AG10803 (cell line): ENCODE results near the gene PNPLA7.

ENCODE experiments used
- DNase-seq: peaks from one replicate; pipeline ENCODE4 v3.0.0; 2010; ENCODE audit warnings: low read depth
- H3K4me3 ChIP-seq: 2 replicates; pipeline ENCODE4 v1.5.1; 2011; ENCODE audit warnings: mild to moderate bottlenecking, low read length, control low read depth
- TF ChIP-seq, protein P1 (sequence below): conservative IDR thresholded peaks from 2 replicates; pipeline ENCODE4 v1.5.1; 2011; ENCODE audit warnings: mild to moderate bottlenecking, low read length, control low read depth, inconsistent platforms

Gene PNPLA7

DNA sequence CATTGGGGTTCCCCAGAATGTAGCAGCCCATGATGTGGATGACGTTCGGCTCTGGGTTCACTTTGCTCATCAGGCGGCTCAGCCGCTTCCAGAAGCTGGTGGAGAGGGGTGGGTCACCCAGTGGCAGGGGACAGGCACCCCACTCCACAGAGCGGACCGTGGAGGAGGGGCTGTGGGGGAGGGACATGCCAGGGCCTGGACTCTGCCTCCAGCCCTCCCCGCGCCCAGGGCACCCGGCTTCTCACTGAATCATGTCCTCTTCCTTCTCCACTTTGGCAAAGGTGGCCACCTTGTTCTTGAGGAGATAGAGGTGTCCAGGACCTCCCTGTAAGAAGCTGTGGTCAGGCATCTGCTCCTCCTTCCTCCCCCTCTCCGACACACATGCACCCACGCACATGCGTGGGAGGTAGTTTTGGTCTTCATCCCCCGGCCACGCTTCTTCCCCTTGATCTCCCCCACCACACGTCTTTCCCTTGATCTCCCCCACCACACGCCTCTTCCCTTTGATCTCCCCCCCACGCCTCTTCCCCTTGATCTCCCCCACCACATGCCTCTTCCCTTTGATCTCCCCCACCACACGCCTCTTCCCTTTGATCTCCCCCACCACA lies 100.2 kb downstream of the PNPLA7 start:
- no peak for DNase-seq
- TF ChIP-seq, protein P1, sequence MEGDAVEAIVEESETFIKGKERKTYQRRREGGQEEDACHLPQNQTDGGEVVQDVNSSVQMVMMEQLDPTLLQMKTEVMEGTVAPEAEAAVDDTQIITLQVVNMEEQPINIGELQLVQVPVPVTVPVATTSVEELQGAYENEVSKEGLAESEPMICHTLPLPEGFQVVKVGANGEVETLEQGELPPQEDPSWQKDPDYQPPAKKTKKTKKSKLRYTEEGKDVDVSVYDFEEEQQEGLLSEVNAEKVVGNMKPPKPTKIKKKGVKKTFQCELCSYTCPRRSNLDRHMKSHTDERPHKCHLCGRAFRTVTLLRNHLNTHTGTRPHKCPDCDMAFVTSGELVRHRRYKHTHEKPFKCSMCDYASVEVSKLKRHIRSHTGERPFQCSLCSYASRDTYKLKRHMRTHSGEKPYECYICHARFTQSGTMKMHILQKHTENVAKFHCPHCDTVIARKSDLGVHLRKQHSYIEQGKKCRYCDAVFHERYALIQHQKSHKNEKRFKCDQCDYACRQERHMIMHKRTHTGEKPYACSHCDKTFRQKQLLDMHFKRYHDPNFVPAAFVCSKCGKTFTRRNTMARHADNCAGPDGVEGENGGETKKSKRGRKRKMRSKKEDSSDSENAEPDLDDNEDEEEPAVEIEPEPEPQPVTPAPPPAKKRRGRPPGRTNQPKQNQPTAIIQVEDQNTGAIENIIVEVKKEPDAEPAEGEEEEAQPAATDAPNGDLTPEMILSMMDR, result no peak
- H3K4me3 ChIP-seq, result no peak overlapping the region

DNA sequence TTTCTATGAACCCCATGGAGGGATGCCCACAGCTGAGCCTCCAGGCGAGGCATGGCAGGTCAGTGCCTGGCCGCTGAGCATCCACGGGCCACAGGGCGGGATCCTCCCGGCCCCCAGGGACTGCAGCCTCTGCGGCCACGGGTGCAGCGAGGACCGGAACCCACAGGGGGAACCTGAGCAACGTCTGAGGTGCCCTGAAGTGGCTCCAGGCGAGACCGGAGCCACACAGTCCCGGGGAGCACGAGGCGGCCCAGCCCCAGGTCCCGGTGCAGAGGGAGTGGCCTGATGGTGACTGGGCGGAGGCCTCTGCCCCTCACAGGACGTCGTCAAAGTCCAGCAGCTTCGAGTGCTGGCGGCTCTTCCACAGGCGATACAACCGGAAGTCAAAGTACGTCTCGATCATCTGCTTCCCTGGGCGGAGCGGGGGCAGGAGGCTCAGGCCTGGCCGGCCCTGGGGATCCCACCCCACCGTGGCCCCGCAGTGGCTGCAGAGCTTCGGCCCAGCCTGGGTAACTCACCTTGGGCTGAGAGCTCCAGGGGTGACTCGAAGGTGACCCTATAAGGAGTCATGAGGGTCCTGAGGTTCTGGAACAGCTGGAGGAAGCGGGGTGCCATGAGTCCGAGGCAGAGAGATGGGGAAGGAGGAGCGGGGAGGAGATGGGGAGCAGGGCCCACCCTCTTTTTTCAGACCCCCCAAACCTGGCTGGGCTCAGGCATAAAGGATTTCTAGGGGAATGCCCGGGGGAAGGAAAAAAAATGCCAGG lies 100.9 kb downstream of the PNPLA7 start:
- H3K4me3 ChIP-seq, result no peak overlapping the region
- no peak for DNase-seq
- TF ChIP-seq, protein P1, result no peak

GRCh38 chr9:137448602-137448962 lies 101.6 kb downstream of the PNPLA7 start:
- no peak overlapping the region for H3K4me3 ChIP-seq
- TF ChIP-seq, protein P1, result no peak
- no peak for DNase-seq

DNA sequence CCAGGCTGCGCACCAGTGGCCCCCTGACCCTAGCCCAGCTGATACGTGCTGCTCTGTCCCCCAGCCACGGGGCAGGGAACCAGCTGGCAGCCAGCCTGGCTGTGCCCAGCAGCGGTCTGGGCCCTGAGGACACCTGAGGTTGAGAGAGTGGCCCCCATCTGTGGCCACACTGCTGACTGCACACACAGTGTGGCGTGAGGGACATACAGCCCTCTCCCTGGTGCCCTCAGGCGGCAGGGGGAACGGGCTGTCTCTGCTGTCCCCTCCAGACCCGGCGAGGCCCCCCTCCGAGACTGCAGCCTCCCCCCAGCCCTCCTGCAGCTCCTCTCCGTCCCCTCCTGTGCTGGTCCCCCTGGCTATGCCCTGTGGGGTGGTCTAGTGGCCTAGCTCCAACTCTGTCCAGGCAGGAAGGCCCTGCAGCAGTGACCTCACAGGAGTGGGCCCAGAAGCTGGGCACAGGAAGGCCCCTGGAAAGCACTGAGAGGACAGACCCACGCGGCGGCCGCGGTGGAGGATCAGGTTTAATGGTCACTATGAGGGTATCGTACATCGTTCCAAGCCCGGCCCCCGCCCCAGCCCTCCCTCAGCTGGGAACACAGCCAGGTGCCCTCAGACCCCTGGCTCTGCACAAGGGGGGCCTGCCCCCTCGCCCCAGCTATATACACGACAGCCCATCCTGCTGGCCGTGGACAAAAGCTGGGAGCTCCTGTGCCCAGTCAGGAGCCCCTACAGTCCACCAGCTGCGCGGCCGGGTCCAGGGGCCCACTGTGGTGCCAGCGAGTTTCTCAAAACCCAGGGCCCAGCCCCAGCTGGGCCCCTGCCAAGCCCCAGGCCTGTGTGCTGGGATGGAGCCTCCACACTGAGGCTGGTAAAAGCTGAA lies 102.2 kb downstream of the PNPLA7 start:
- no peak for DNase-seq
- TF ChIP-seq, protein P1, result no peak
- H3K4me3 ChIP-seq, result no peak overlapping the region

DNA sequence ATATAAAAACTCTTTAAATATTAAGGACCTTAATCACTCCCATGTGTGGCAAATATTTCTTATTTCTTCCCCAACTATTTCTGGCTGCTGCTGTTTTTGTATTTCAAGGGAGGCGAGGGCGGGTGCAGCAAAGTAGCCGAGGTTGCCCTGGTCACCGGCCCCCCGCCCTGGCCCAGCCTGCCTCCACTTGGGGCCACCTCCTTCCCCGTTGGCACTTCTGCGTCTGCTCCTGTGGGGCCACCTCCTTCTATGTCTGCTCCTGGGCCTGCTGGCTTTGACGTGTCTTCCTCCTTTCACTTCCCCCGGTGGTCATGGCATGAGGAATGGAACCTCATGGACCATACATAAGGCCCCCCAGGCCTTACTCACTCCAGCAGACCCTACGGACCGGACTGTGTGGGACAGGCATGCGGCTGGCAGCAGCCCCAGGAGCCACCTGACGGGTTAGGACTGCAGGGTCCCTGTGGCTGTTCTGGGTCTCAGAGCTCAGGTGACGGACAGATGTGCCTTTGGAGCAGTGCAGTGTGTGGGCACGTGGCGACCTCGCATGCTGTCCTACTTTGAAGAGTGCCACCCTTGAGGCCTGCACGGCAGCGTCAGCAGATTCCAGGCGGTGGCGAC lies 103.2 kb downstream of the PNPLA7 start:
- DNase-seq, result peak; percentile 65
- H3K4me3 ChIP-seq, result no peak overlapping the region
- TF ChIP-seq, protein P1, result no peak

DNA sequence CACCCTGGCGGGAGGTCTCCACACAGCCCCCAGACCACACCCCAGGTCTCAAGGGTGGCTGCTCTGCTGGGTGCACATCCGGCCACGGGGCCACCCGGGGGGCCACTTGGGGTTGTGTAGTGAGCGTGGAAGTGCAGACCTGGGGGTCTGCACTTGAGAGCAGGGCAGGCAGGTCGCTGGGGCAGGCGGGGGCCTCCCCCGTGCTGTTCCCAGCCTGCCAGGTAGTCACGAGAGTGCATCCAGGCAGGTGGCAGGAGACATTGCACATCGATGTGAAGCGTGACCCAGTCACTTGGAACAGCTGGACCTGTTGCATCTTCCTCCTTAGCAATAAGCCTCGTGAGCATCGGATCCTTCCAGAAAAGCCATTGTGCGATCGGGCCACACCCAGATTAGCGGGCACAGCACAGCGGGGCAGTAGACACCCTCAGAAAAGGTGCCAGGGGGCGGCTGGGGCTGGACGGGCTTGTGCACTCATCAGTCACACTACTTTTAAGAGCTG lies 104.2 kb downstream of the PNPLA7 start:
- TF ChIP-seq, protein P1, result no peak
- H3K4me3 ChIP-seq, result no peak overlapping the region
- no peak for DNase-seq
